Neural cell (in vitro differentiated cells): ENCODE results near the gene TRIP6. TPM values are rescaled to one million over a fixed set of nuclear protein-coding genes. Genes with fewer than 3 reads are reported as not detected.

Source experiments
- H2AFZ ChIP-seq: fragments of 200-600, 300-800 bp; sonication (generic), shearing (Covaris generic); 2 replicates; pipeline ENCODE4 v1.6.0; 2014; ENCODE audit warnings: low read depth, mild to moderate bottlenecking, antibody characterized with exemption, low read length, moderate library complexity
- H3F3A ChIP-seq: fragments of 200-600 bp; shearing (Covaris generic); 2 replicates; pipeline ENCODE4 v1.6.1; 2016; ENCODE audit warnings: mild to moderate bottlenecking, moderate library complexity, mixed read lengths, antibody characterized with exemption, low read length; ENCODE audit not compliant: insufficient read depth, poor library complexity, severe bottlenecking
- H3K27ac ChIP-seq: fragments of 200-600, 300-800 bp; sonication (generic), shearing (Covaris generic); 2 replicates; pipeline ENCODE4 v1.5.1; 2014; ENCODE audit warnings: mild to moderate bottlenecking, low read length, moderate library complexity
- H3K27me3 ChIP-seq: fragments of 300-800, 200-600 bp; sonication (generic), shearing (Covaris generic); 2 replicates; pipeline ENCODE4 v1.6.0; 2014; ENCODE audit warnings: mild to moderate bottlenecking, low read depth, low read length, moderate library complexity; ENCODE audit not compliant: insufficient read depth
- H3K36me3 ChIP-seq: fragments of 300-800, 200-600 bp; sonication (generic), shearing (Covaris generic); 2 replicates; pipeline ENCODE4 v1.5.1; 2014; ENCODE audit warnings: mild to moderate bottlenecking, antibody characterized with exemption, low read length, moderate library complexity; ENCODE audit not compliant: insufficient read depth
- H3K4me2 ChIP-seq: fragments of 300-800, 200-600 bp; sonication (generic), shearing (Covaris generic); 2 replicates; pipeline ENCODE4 v1.6.0; 2014; ENCODE audit warnings: mild to moderate bottlenecking, low read length
- H3K4me3 ChIP-seq: fragments of 300-800, 200-600 bp; sonication (generic), shearing (Covaris generic); 2 replicates; pipeline ENCODE4 v1.5.1; 2014; ENCODE audit warnings: mild to moderate bottlenecking, low read length, moderate library complexity
- H3K79me2 ChIP-seq: fragments of 200-600 bp; shearing (Covaris generic); replicated peaks from 2 replicates; pipeline ENCODE4 v1.6.0; 2014; ENCODE audit warnings: mild to moderate bottlenecking, low read length, moderate library complexity; ENCODE audit not compliant: insufficient read depth
- H3K9ac ChIP-seq: fragments of 300-800, 200-600 bp; sonication (generic), shearing (Covaris generic); 2 replicates; pipeline ENCODE4 v1.6.1; 2016; ENCODE audit warnings: mild to moderate bottlenecking, low read length, mixed read lengths
- H3K9me2 ChIP-seq: fragments of 200-600 bp; shearing (Covaris generic); 2 replicates; pipeline ENCODE4 v1.6.1; 2016; ENCODE audit warnings: mild to moderate bottlenecking, low read length, mixed read lengths; ENCODE audit not compliant: insufficient read depth
- H3K9me3 ChIP-seq: fragments of 200-600, 300-800 bp; sonication (generic), shearing (Covaris generic); 2 replicates; pipeline ENCODE4 v1.6.1; 2016; ENCODE audit warnings: mild to moderate bottlenecking, mixed run types, low read length, moderate library complexity, mixed read lengths
- H4K20me1 ChIP-seq: fragments of 200-600 bp; shearing (Covaris generic); 2 replicates; pipeline ENCODE4 v1.6.1; 2016; ENCODE audit warnings: mild to moderate bottlenecking, mixed run types; ENCODE audit not compliant: insufficient read depth
- EP300 ChIP-seq: fragments of 450-650 bp; conservative IDR thresholded peaks from 2 replicates; pipeline ENCODE4 v1.6.1; 2014; ENCODE audit warnings: antibody characterized with exemption, mild to moderate bottlenecking, moderate library complexity; ENCODE audit not compliant: poor library complexity, severe bottlenecking
- EZH2 ChIP-seq: fragments of 200-600, 300-800 bp; shearing (Covaris generic), sonication (generic); IDR thresholded peaks from 2 replicates; pipeline ENCODE4 v1.6.1; 2014; ENCODE audit warnings: antibody characterized with exemption, low read length, borderline replicate concordance, mild to moderate bottlenecking; ENCODE audit not compliant: insufficient read depth, poor library complexity, severe bottlenecking
- MXI1 ChIP-seq: fragments of 450-650 bp; conservative IDR thresholded peaks from 2 replicates; pipeline ENCODE4 v1.6.1; 2014; ENCODE audit warnings: antibody characterized with exemption, mild to moderate bottlenecking; ENCODE audit not compliant: poor library complexity, severe bottlenecking
- POLR2AphosphoS5 ChIP-seq: IDR thresholded peaks from 2 replicates; pipeline ENCODE4 v1.6.1; 2012
- RAD21 ChIP-seq: fragments of 450-650 bp; conservative IDR thresholded peaks from 2 replicates; pipeline ENCODE4 v1.6.1; 2014; ENCODE audit warnings: antibody characterized with exemption, mild to moderate bottlenecking, moderate library complexity
- SMC3 ChIP-seq: fragments of 450-650 bp; conservative IDR thresholded peaks from 2 replicates; pipeline ENCODE4 v1.6.1; 2014; ENCODE audit warnings: antibody characterized with exemption, mild to moderate bottlenecking, moderate library complexity; ENCODE audit not compliant: poor library complexity
- TAF1 ChIP-seq: IDR thresholded peaks from 2 replicates; pipeline ENCODE4 v1.6.1; 2012; ENCODE audit warnings: low read depth
- polyA plus RNA-seq: library from polyadenylated mRNA; depleted of rRNA; stranded (reverse); fragments of >200 nt; gene quantifications from 2 replicates; pipeline ENCODE4 v1.2.3, GENCODE V29; 2014
- TF ChIP-seq, protein P1 (sequence below): fragments of 450-650 bp; IDR thresholded peaks from 2 replicates; pipeline ENCODE4 v1.5.1; 2014; ENCODE audit warnings: antibody characterized with exemption, mild to moderate bottlenecking, moderate library complexity; ENCODE audit not compliant: poor library complexity, severe bottlenecking
- TF ChIP-seq, protein P2 (sequence below): IDR thresholded peaks from 2 replicates; pipeline ENCODE4 v1.6.1; 2012; ENCODE audit warnings: borderline replicate concordance

The TRIP6 gene
- polyA plus RNA-seq, 1 donor from 2014 or later: 2.1 TPM

DNA sequence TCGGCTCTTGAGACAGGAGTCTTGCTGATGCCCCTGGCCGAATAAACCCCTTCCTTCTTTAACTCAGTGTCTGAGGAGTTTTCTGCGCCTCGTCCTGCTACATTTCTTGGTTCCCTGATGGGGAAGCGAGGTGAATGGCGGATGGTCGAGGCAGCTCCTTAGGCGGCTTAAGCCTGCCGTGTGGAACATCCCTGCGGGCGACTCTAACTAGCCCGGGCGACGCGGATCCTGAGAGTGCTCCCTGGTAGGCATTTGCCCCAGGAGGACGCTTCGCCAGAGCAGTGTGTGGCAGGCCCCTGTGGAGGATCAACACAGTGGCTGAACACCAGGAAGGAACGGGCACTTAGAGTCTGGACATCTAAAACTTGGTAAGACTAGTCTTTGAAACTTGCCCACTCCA is 27.8 kb upstream of the TRIP6 start:
- no peaks in the 10 kb centered on the region for H3K36me3 ChIP-seq
- no peak overlapping the region for H3K27ac ChIP-seq
- no peaks in the 10 kb centered on the region for H3K79me2 ChIP-seq
- H3K4me2 ChIP-seq: no peak overlapping the region
- TF ChIP-seq, protein P1, sequence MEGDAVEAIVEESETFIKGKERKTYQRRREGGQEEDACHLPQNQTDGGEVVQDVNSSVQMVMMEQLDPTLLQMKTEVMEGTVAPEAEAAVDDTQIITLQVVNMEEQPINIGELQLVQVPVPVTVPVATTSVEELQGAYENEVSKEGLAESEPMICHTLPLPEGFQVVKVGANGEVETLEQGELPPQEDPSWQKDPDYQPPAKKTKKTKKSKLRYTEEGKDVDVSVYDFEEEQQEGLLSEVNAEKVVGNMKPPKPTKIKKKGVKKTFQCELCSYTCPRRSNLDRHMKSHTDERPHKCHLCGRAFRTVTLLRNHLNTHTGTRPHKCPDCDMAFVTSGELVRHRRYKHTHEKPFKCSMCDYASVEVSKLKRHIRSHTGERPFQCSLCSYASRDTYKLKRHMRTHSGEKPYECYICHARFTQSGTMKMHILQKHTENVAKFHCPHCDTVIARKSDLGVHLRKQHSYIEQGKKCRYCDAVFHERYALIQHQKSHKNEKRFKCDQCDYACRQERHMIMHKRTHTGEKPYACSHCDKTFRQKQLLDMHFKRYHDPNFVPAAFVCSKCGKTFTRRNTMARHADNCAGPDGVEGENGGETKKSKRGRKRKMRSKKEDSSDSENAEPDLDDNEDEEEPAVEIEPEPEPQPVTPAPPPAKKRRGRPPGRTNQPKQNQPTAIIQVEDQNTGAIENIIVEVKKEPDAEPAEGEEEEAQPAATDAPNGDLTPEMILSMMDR: no peak
- TF ChIP-seq POLR2AphosphoS5 (no peak), MXI1 (no peak), TAF1 (no peak), EP300 (no peak), SMC3 (no peak), RAD21 (no peak), EZH2 (no peak)
- TF ChIP-seq, protein P2, sequence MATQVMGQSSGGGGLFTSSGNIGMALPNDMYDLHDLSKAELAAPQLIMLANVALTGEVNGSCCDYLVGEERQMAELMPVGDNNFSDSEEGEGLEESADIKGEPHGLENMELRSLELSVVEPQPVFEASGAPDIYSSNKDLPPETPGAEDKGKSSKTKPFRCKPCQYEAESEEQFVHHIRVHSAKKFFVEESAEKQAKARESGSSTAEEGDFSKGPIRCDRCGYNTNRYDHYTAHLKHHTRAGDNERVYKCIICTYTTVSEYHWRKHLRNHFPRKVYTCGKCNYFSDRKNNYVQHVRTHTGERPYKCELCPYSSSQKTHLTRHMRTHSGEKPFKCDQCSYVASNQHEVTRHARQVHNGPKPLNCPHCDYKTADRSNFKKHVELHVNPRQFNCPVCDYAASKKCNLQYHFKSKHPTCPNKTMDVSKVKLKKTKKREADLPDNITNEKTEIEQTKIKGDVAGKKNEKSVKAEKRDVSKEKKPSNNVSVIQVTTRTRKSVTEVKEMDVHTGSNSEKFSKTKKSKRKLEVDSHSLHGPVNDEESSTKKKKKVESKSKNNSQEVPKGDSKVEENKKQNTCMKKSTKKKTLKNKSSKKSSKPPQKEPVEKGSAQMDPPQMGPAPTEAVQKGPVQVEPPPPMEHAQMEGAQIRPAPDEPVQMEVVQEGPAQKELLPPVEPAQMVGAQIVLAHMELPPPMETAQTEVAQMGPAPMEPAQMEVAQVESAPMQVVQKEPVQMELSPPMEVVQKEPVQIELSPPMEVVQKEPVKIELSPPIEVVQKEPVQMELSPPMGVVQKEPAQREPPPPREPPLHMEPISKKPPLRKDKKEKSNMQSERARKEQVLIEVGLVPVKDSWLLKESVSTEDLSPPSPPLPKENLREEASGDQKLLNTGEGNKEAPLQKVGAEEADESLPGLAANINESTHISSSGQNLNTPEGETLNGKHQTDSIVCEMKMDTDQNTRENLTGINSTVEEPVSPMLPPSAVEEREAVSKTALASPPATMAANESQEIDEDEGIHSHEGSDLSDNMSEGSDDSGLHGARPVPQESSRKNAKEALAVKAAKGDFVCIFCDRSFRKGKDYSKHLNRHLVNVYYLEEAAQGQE: no peak
- no peak overlapping the region for H2AFZ ChIP-seq
- no peaks in the 10 kb centered on the region for H3K9me2 ChIP-seq
- no peaks in the 10 kb centered on the region for H3F3A ChIP-seq
- no peaks in the 10 kb centered on the region for H3K9me3 ChIP-seq
- no peaks in the 10 kb centered on the region for H3K27me3 ChIP-seq
- H3K9ac ChIP-seq: no peak overlapping the region
- H4K20me1 ChIP-seq: no peaks in the 10 kb centered on the region
- H3K4me3 ChIP-seq: no peak overlapping the region

DNA sequence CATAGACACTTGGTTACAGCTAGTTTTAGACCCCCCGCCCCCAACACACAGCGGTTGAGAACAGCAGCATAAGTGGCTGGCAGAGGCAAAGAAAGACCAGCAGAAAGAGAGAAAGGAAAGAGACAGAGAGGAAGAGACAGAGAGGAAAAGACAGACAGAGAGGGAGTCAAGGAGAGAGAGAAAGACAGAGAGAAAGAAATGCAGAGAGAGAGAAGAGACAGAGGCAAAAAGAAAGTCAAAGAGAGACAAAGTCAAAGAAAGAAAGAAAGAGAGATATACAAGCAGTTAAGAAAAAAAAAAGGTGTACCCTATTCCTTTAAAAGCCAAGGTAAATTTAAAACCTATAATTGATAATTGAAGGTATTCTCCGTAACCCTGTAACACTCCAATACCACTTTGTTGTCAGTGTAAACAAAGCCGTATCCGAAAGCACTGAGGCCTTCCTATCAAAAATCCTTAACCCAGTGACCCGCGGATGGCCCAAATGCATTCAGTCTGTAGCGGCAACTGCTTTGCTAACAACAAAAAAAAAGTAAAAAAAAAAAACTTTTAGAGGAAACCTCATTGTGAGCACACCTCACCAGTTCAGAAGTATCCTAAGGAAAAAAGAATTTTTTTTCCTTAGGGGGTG is 26.6 kb upstream of the TRIP6 start:
- Histone ChIP-seq H2AFZ (no peak overlapping the region), H4K20me1 (no peaks in the 10 kb centered on the region), H3F3A (no peaks in the 10 kb centered on the region), H3K4me2 (no peak overlapping the region), H3K9me3 (no peaks in the 10 kb centered on the region), H3K9ac (no peak overlapping the region), H3K9me2 (no peaks in the 10 kb centered on the region), H3K27ac (no peak overlapping the region), H3K79me2 (no peaks in the 10 kb centered on the region), H3K27me3 (no peaks in the 10 kb centered on the region), H3K36me3 (no peaks in the 10 kb centered on the region), H3K4me3 (no peak overlapping the region)
- TF ChIP-seq EZH2 (no peak), RAD21 (no peak), EP300 (no peak), TAF1 (no peak), MXI1 (no peak), POLR2AphosphoS5 (no peak)
- TF ChIP-seq, protein P2: no peak
- TF ChIP-seq, protein P1: no peak
